Activated CD8-positive, alpha-beta memory T cell treated with anti-CD3 and anti-CD28 coated beads for 36 hours (primary cell): Measurements from ENCODE around the gene IMP3. TPM values are rescaled to one million over a fixed set of nuclear protein-coding genes. Genes with fewer than 3 reads are reported as not detected.

Experiments used
- CTCF ChIA-PET: fragments of 350-600 bp; sonication (Branson Sonifier 250); formaldehyde crosslinking; loops from one replicate; lab custom pipeline; 2021; ENCODE audit warnings: antibody characterized with exemption; lab: Charles Lee
- POLR2A ChIA-PET: fragments of 350-600 bp; sonication (Branson Sonifier 250); formaldehyde crosslinking; loops from one replicate; lab custom pipeline; 2021; ENCODE audit warnings: antibody characterized with exemption; lab: Charles Lee
- total RNA-seq, 2 experiments: library from RNA; stranded (reverse); gene quantifications; one replicate each; pipeline ENCODE4 v1.2.3, GENCODE V29; 2021

The IMP3 gene
- total RNA-seq, 2 experiments from 2014 or later, result 127 to 132 TPM

GRCh38 chr15:75674366-75674765 is 34.3 kb upstream of the IMP3 start:
- ChIA-PET POLR2A (no interaction called here), CTCF (no interaction called here)

GRCh38 chr15:75673426-75674235 is 33.6 kb upstream of the IMP3 start:
- POLR2A ChIA-PET, result no interaction called here
- CTCF ChIA-PET, result no interaction called here

- ChIA-PET POLR2A (no interaction called here), CTCF (no interaction called here)
Measured at GRCh38 chr15:75672646-75673425, 32.8 kb upstream of the IMP3 start.

- CTCF ChIA-PET, result no interaction called here
- POLR2A ChIA-PET, result no interaction called here
Measured at GRCh38 chr15:75671730-75672602, 31.9 kb upstream of the IMP3 start.

GRCh38 chr15:75669879-75670212 is 29.8 kb upstream of the IMP3 start:
- POLR2A ChIA-PET, result no interaction called here

GRCh38 chr15:75669191-75669878 is 29.3 kb upstream of the IMP3 start:
- CTCF ChIA-PET, result interaction anchor here (0.9 kb wide), 1 partner anchor 13 kb away, joined by 3 read pairs; no protein-coding TSS in a partner anchor
- POLR2A ChIA-PET, result no interaction called here

More at GRCh38 chr15:75669879-75670212, 29.8 kb upstream of the IMP3 start:
- CTCF ChIA-PET, result no interaction called here

GRCh38 chr15:75666823-75667501 is 26.9 kb upstream of the IMP3 start:
- ChIA-PET CTCF (no interaction called here), POLR2A (no interaction called here)

- CTCF ChIA-PET, result no interaction called here
- POLR2A ChIA-PET, result interaction anchor here (0.5 kb wide), 1 partner anchor 12 kb away, joined by 3 read pairs; no protein-coding TSS in a partner anchor
Measured at GRCh38 chr15:75663931-75664421, 24.0 kb upstream of the IMP3 start.

GRCh38 chr15:75662823-75663519 is 22.9 kb upstream of the IMP3 start:
- POLR2A ChIA-PET, result interaction anchor here (0.5 kb wide), 1 partner anchor 11 kb away, joined by 3 read pairs; no protein-coding TSS in a partner anchor
- CTCF ChIA-PET, result no interaction called here

- POLR2A ChIA-PET, result interaction anchor here (0.8 kb wide), 1 partner anchor 22 kb away, joined by 4 read pairs; the partner anchor contains the start of gene IMP3
- CTCF ChIA-PET, result interaction anchor here (0.6 kb wide), 1 partner anchor 43 kb away, joined by 4 read pairs; no protein-coding TSS in a partner anchor
Measured at GRCh38 chr15:75661756-75662140, 21.7 kb upstream of the IMP3 start.

GRCh38 chr15:75661100-75661755 is 21.2 kb upstream of the IMP3 start:
- ChIA-PET POLR2A (interaction anchor here (0.6 to 0.8 kb wide), 2 partner anchors 21 to 110 kb away, joined by 4 to 5 read pairs; partner anchors contain the start of gene IMP3), CTCF (interaction anchor here (0.6 kb wide), 1 partner anchor 42 kb away, joined by 4 read pairs; no protein-coding TSS in a partner anchor)

- ChIA-PET CTCF (no interaction called here), POLR2A (no interaction called here)
Measured at GRCh38 chr15:75659928-75660645, 20.1 kb upstream of the IMP3 start.

- CTCF ChIA-PET, result no interaction called here
- POLR2A ChIA-PET, result no interaction called here
Measured at GRCh38 chr15:75659141-75659771, 19.2 kb upstream of the IMP3 start.

- POLR2A ChIA-PET, result no interaction called here
- CTCF ChIA-PET, result no interaction called here
Measured at GRCh38 chr15:75656813-75657212, 16.8 kb upstream of the IMP3 start.

GRCh38 chr15:75656331-75656730 is 16.3 kb upstream of the IMP3 start:
- ChIA-PET CTCF (no interaction called here), POLR2A (no interaction called here)

- ChIA-PET POLR2A (no interaction called here), CTCF (no interaction called here)
Measured at GRCh38 chr15:75655931-75656330, 15.9 kb upstream of the IMP3 start.
